NCI-H187 treated with DMSO at 0.1 percent for 48 hours (cell line): ENCODE results near the gene CLIP1.

Experiments used
- DNase-seq: peaks from one replicate; lab custom pipeline; 2025; lab: John Stamatoyannopoulos, UW

Gene CLIP1

DNA sequence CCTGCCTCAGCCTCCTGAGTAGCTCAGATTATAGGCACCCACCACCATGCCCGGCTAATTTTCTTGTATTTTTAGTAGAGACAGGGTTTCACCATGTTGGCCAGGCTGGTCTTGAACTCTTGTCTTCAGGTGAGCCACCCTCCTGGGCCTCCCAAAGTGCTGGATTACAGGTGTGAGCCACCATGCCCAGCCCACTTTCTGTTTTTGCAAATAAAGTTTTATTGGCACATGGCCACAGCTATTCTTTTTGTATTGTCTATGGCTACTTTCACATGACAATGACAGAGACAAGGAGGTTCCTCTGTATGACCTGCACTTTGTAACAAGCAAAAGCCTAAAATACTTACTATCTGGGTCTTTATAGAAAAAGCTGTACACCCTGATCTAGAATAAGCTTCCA lies 176.9 kb downstream of the CLIP1 start:
- no peak for DNase-seq

DNA sequence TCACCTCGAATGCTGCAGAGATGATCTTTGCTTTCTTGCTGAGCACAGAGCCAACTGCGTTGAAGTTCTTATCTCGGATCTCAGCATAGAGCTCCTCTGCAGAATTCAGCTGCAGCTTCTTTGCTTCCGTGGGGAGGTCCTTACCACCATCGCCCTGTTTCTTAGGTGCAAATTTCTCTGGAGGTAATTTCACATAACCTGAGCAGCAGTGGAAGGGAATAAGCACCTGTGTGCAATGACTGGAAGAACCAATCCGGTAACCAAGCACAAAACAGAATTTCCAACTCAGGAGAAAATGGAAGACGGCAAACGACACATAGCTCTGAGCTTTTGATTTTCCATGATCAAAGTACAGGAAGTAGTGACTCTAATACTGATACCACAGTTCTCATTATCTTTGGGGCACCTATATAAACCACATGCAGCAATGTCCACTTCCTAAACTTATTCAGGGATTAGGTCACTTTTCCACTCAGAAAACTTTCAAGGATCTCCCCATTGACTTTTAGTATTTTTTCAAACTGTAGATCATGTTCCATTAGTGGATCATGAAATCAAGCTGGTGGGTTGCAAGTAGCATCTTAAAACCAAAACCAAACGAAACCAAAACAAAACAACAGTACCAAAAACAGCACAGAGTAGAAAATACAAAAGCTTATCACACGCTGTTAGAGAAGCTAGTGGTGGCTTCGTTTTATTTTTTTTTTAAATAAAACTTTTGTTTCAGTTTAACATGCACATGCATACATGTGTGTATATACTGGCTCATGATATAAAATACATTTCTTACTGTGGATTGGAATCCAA lies 177.7 kb downstream of the CLIP1 start:
- no peak for DNase-seq

DNA sequence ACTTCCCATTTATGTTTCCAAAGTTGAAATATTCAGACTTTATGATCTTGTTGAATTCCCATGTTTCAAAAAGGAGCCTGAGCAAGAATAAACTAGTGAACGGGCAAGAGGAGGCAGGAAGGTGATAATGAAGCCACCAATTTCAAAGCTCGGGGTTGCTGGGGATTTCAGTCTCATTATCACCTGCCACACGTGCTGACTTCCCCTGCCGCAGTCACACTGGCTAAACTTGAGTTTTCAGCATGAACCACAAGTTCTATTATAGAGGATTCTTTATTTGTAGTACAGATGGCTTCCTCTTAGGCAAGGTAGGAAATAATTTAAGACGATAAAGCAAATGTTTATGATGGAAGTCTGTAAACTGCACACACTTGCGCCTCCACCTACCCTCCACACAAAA lies 178.5 kb downstream of the CLIP1 start:
- DNase-seq = no peak

DNA sequence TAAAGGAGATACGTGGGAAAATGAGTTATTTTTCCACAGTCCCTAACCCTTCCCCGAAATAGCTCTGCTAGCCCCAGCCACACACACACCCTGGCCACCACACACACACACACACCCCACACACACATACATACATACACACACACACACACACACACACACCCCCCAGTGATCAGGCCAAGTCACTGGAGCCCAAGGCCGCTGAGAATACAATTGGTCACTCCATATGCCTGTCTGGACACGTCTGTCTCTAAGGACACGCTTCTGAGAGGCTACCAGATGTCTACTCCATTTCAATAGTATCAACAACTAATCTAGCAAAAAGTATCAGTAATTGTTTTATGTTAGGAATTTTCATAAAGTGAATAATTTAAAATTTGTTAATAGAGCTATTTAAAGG lies 183.6 kb downstream of the CLIP1 start:
- no peak for DNase-seq

DNA sequence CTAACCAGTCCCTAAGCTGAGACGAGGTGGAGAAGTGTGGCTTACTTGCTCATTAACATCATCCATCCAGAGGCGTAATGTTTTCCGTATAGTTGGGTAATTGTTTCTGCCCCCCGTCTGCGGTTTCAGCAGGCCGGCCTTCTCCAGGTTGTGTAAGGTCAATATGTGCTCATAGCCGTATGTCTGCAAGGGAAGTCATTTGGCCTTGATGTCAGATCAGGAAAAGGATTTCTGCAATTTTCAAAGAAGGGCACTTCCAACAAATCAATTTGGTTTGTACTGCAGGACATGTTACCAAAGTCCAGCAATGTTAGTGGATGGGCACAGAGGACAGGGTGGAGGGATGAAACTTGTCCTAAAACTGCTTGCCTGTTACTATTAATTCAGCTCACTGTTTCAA lies 186.7 kb downstream of the CLIP1 start:
- DNase-seq = no peak

DNA sequence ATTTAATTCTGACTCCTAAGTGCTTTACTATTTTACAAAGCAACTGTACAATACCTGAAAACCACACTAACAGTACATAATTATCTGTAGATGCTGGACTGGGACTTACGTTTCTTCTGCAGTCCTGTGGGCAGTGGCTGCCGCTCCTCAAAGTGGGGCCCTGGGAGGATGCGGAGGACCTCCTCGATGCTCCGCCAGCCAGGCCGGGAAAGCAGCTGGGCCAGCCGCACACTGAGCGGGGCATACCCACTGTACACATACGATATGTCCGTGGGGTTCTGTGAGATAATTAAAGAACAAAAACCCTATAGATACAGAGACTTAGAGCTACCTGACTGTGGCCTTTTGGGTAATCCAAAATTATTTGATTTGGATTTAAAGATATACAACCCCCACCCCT lies 189.8 kb downstream of the CLIP1 start:
- DNase-seq = no peak

DNA sequence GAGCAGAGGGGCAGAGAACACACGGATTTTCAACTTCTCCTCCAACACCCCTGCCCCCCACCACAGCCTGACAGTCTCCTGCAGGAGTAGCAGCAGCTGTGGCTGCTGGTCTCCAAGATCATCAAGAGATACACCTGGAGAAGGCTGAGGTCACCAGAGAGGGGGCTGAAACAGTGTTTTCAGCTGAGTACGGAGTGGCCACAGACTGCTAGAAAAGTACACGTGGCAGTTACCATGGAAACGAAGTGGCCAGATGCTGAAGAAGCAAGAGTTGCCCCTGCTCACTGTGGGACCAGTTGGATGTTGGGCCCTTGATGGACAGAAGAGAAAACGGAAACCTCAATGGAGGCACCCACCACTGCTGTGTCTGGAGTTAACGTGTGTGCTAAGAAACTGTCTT lies 191.7 kb downstream of the CLIP1 start:
- DNase-seq = no peak

DNA sequence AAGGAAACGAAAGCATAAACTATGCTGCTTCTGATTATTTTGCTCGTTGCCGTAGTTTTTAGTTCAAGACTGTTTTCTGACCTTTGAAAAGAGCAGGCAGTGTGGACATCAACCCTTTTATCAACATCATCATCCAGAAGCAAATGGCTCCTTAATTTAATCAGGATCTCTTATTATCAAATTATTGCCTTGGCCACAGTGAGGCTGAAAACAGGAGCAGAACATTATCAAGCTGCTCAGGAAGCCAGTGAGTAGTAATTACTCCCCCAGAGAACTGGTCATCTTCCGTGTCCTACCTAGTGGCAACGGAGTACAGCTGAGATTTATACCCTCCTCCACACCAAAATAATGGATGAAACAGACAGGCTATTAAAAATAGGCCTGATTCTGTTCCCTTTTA lies 194.4 kb downstream of the CLIP1 start:
- DNase-seq = no peak

DNA sequence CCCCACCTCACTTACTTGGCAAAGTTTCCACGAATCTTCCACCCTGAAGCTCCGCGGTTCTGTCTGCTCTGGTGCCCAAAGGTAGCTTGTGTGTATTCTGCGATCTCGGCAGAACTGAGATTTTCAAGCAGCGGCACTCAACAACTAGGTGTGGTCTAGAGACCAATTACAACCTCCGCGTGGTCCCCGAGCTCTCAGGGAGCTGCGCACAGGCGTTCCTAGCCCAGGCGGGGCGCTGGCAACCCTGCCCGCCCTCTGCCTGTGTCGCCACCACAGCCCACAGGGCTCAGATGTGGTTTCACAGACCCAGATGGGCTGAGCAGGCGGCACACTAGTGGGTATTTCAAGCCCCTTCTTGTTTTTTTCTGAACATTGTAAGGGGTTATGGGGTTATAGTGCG lies 195.1 kb downstream of the CLIP1 start:
- DNase-seq = peak; percentile 43

DNA sequence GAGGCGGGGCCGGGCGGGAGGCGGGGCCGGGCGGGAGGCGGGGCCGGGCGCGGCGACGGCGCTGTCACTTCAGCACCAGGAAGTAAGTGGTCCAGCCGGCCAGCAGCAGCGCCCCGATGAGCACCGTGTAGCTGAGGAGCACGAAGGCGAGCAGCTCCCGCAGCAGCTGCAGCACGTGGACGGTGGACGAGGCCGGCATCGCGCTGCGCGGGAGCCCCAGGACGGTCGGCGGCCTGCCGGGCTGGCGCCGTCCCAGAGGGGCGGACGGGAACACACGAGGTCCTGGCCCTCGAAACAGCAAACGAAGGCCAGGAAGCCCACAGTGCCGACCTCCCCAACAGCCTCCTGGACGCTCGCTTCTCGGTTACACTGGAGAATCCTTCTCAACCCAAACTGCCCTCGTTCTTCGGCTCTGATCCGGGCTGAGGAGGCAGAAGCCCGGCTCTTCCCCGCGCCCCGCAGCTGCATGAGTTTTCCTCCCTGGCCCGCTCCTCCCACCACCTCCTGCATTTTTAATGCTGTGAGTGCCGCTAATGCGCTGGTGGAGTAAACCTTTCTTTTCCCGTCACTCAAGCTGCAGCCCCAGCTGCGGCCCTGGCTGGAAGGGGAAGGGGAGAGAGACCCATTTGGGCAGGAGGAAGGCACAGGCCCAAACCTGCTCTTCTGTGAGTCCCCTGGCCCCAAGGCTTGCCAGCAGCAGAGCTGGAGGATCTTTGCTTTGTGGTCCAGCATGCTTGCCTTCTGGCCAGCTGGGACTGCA lies 195.9 kb downstream of the CLIP1 start:
- no peak for DNase-seq

DNA sequence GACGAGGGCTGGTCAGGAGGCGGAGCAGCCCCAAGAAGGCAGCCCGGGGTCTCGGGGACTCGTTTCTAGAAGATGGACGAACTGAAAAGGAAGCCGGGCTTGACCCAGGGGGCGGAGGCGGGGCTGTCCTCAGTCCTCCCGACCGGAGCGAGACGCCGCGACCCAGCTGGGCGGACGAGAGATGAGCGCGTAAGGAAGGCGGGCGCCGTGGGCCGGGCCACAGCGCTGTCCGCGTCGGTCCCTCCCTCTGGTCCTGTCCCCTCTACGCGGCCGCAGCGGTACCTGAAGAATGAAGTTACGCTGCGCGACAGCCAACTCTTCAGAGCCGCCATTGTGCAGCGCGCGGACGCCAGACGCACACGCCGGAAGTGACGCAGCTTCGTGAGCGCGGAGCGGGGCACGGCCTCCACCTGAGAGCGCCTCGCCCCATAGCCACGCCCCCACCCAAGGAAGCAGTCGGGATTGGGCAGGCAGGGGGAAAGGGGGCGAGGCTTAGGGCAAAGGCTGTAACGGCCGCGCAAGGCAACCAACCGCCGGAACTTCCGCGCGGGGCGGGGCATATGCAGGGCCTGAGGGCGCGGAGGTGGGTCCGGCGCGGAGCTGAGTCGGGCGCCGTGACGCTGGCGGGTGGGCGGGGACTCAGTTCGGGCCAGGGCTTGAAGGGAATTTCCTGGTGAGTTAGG lies 196.6 kb downstream of the CLIP1 start, which contains the start of gene DIABLO:
TSS of gene DIABLO (minus strand) at position 370 of the 683 bp plus-strand sequence. CDS start at position 332, 38 bp downstream.
- peak; percentile 96 for DNase-seq
